Measurements from ENCODE around the gene TIAM1.

DNA sequence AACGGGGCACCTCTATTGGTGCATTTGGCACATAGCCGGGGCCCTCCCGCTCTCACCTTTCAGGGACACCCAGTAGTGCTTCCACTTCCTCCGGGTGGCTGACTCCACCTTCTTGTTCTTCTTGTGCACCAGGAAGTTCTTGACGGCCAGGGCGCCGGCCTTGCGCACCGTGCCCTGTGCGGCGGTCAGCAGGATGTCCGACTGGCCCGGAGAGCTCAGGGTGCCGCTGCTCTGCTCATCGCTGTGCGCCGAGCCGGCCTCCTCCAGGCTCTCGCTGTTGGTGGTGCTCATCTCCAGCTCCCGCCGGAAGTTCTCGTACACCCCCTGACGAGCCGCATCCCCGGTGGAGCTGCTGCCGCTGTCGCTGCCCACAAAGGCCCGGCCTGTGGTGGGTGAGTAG, 92.4 kb downstream of the TIAM1 start:
- TF ChIP-seq, protein P1, sequence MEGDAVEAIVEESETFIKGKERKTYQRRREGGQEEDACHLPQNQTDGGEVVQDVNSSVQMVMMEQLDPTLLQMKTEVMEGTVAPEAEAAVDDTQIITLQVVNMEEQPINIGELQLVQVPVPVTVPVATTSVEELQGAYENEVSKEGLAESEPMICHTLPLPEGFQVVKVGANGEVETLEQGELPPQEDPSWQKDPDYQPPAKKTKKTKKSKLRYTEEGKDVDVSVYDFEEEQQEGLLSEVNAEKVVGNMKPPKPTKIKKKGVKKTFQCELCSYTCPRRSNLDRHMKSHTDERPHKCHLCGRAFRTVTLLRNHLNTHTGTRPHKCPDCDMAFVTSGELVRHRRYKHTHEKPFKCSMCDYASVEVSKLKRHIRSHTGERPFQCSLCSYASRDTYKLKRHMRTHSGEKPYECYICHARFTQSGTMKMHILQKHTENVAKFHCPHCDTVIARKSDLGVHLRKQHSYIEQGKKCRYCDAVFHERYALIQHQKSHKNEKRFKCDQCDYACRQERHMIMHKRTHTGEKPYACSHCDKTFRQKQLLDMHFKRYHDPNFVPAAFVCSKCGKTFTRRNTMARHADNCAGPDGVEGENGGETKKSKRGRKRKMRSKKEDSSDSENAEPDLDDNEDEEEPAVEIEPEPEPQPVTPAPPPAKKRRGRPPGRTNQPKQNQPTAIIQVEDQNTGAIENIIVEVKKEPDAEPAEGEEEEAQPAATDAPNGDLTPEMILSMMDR (IDR thresholded peaks at IDR 0.05): no peak
- TF ChIP-seq ZFX (IDR thresholded peaks at IDR 0.05; ENCODE audit: borderline replicate concordance): no peak
